Activated T-cell treated with anti-CD3 and anti-CD28 coated beads, Interleukin-2, amount 50 U/mL, for 48 hours (primary cell): ENCODE data around the gene CDC26.
"Not testable (repeated sequence)": the region's sequence is repeated elsewhere in the genome, so short reads cannot be mapped to it uniquely, and the experiment has no call there.

Source experiments
- DNase-seq, 2 experiments: peaks; one replicate each; pipeline ENCODE4 v3.0.0-alpha.2; 2020

CDC26 gene

GRCh38 chr9:113275157-113276131 is at the start of gene CDC26, which contains the start of gene PRPF4:
CDC26 (minus strand) TSS chr9:113275572; CDS start chr9:113272507, 3,065 bp downstream.
PRPF4 (plus strand) TSS chr9:113275658; CDS start chr9:113275744, 86 bp downstream.
- DNase-seq: peak; percentile 96

GRCh38 chr9:113322671-113323070 is 47.3 kb upstream of the CDC26 start:
- no peak for DNase-seq

- no peak for DNase-seq
Measured at GRCh38 chr9:113320051-113320450, 44.7 kb upstream of the CDC26 start.

DNA sequence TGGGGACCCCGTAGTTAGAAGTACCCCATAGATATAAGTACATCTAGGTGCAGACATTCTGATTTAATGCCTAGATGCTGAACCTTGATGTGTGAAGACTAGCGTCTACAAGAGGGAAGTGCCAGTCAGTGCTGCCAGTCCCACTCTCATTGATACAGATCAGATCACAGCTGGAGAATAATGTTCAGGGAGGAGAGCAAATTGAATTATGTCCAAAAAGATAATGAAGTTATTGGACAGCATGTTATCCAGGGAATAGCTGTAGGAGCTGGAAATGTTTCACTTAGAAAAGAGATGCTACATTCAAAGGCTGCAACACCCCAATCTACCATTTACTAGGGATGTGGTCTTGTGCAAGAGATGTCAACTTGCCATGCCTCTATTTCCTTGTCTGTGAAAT is 43.7 kb upstream of the CDC26 start:
- DNase-seq: no peak

DNA sequence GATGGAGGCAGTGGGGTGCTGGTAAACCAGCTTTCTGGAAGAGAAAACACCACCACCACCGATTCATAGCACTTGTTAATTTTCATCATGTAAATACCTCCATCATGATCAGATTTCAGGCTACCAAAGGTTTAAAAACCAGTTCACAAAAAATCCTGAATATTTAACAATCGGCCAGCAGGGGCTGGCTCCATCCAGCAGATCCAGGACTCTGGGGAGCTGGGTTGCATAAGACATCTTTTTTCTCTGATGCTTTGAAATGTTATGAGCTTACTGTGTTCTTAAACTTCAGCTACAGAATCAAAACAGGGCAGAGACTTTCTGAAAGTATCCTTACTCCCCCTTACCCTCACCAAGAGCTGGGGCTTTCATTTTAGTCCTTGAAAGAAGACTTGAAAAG is 42.4 kb upstream of the CDC26 start:
- DNase-seq: no peak

DNA sequence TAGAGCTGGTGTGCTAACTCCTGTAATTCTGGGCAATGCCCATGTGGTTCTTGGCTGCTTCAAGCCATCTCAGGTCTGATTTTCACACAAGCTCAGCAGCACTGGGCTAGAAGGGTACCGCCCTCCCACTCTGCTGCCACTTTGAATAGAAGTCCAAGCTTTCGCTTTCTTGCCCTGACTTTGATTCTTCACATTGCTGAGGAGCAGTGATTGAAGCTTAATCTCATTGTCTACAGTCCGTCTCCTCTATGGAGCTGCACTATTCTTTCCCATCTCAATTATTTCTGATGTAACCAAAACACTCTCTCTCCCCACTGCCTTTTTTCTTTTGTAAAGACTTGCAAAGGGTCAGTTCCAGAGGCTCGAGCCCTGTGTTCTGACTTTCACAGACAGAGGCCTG is 40.7 kb upstream of the CDC26 start:
- no peak for DNase-seq

DNA sequence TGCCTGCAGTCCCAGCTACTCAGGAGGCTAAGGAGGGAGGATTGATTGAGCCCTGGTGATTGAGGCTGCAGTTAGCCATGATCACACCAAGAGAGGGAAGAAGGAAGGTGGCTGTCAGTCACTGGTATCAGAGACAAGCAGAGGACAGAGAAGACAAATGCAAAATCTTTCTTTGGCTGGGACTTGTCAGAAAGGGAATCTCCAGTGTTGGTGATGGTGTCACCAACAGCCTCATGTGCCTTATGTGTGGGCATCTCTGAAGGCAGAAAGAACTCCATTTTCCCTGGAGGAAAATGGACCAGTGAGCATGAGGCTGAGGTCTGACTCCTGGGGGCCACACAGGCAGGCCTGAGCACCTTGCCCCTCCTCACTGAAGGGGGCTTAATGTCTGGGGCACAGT is 39.9 kb upstream of the CDC26 start:
- DNase-seq: no peak

DNA sequence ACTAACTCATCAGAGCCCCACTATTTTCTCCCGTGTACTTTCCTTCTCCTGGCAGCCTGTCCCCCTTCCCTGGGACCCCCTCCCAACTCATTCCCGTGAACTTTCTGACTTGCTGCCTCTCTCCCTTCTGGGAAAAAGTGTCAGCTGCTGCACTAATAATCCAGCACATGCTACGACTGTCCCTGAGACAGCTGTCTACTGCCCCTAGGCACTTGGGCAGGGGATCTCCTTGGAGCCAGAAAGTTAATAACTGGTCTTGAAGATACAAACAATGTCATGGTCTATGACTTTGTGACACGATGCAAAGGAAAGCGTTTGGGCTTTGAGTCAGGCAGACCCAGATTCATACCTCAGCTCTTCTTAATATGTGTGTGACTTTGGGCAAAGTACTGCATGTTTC is 37.9 kb upstream of the CDC26 start:
- no peak for DNase-seq

DNA sequence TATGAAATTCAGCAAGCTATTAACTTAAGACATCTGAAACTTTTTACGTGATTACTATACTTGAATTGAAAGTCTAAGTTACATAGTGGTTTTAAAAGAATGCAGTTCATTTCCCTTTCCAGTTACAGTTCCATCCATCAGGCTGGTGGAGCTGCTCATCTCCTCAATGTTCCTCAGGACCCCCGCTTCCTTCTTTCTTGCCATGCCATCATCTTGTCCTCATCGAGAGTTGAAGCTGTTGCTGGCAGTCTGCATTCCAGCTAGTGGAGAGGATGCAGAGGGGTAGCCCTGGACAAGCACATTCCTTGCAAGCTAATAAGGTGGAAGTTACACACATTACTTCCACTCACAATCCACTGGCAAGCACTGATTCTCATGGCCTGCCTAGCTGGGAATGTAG is 36.6 kb upstream of the CDC26 start:
- no peak for DNase-seq

- DNase-seq: no peak
Measured at GRCh38 chr9:113310538-113310937, 35.2 kb upstream of the CDC26 start.

- no peak for DNase-seq
Measured at GRCh38 chr9:113309204-113309813, 33.9 kb upstream of the CDC26 start.

- DNase-seq: no peak
Measured at GRCh38 chr9:113307396-113307975, 32.1 kb upstream of the CDC26 start.

- DNase-seq: no peak
Measured at GRCh38 chr9:113306566-113306965, 31.2 kb upstream of the CDC26 start.

DNA sequence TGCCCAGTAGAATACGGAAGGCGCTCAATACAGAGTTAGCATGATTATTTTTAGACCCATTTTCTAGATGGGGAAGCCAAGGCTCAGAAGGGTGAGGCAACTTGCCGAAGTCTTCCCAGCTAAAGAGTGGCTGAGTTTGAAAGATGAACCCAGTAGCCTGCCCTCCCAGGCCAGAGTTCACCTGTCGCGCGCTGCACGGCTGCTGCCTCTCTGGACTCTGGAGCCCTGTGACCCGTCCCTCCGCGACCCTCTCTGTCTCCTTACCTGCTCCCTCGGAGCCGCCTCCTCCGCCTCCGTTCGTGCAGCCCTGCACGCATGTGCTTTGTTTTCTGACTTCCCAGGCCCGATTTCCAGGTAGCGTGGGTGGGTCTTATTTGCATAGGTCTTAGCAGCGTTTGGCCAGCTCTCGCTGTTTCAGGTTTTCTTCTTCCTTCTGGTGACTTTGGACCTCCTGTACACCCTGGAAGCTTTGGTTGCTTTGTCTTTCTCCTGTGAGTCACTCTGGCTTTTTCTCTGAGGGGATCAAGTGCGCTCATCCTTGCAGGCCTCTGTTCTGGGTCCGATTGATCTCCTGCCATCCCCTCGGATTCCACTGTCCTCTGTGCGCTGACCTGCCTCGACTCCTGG is 27.5 kb upstream of the CDC26 start, which contains the start of gene RNF183:
Gene RNF183 (minus strand): TSS at position 585 of the 627 bp plus-strand sequence. CDS start 5,192 bp downstream, outside the sequence.
- DNase-seq: no peak

GRCh38 chr9:113301548-113301947 is 26.2 kb upstream of the CDC26 start:
- DNase-seq: no peak

- DNase-seq: no peak
Measured at GRCh38 chr9:113299800-113300292, 24.5 kb upstream of the CDC26 start.

DNA sequence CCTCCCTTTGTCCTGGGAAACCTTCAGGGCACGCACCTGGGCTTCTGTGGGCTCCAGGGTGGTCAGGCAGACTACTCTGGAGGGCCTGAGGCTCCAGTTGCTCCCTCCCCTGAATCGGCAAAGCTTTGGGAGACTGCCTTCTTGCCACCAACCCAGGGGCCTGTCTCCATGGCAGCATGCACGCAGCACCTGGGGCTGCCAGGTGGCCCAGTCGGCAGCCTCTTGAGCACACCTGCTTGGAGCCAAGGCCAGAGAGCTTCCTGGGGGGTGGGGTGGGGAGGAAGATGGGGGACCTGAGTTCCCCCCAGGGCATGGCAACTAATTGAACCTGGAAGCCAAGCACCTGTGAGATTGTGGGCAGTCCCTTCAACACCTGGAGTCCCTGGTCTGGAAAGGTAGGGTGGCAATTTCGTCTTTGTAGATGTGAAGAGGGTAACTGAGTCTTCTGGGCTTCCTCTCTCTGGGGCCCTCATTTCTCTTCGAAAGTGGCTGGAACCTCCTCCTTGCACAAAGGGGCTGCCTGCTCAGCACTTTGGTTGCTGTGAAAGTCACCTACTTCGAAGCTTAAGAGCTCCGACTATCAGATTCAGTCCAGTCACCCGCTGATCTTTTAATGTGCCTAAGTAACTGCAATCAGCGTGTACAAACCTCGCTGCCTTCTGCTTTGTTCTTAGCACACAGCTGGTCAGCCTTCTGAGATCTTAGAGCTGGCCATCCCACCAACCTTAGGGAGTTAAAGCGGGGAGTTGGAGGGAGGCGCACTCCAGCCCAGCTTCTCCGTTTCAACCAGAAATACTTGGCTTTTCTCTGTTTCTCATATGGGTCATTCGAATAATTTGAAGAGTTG is 23.8 kb upstream of the CDC26 start:
- DNase-seq: no peak

DNA sequence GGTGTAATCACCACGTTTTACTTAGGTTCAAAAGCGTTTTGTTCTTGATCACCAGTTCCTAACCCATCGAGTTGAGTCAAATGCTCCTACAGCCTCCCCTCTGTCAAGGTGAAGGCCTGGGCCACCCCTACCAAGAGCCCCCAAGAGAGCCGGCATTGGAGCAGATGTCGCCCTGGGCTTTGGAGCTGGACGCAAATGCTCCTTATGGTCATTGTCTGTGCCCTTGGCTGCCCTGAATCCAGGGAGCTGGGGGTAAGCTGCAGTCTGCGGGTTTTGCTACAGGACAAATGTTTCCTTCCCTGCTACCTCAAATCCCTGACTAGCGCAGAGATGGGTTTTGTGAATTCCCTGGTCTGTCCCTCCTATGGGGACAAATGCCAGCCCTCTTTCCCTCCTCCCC is 22.9 kb upstream of the CDC26 start:
- DNase-seq: no peak

- no peak for DNase-seq
Measured at GRCh38 chr9:113296796-113297558, 21.6 kb upstream of the CDC26 start.

DNA sequence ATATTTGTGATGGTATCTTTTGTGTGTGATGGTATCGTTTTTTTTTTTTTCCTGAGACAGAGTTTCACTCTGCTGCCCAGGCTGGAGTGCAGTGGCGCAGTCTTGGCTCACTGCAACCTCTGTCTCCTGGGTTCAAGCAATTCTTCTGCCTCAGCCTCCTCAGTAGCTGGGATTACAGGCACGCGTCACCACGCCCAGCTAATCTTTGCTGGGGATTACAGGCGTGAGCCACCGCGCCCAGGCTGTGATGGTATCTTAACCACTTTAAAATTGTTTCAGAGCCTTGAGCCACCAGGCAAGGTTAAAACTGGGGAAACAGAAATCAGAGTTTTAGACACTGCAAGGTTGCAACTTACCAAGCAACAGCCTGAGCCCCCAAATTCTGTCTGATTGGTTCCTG is 20.9 kb upstream of the CDC26 start:
- DNase-seq: not testable (repeated sequence)

DNA sequence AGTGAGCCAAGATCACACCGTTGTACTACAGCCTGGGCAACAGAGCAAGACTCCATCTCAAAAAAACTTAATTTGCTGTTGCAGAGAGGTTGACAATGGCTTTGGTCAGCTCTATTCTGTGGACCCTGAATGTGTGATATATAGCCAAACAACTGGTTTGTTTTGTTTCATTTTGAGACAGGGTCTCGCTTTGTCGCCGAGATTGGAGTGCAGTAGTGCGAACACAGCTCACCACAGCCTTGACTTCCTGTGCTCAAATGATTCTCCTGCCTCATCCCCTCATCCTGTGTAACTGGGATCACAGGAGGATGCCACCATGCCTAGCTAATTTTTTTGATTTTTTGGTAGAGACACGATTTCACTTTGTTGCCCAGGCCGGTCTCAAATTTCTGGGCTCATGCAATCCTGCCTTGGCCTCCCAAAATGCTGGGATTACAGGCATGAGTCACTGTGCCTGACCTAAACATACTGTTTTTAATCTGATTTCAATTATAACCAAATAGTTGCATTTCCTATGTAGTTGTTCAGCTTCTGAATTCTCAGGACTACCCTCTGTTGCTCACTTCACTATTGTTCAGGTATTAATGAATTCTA is 18.0 kb upstream of the CDC26 start:
- DNase-seq: no peak
